ENCODE measurements around the gene ALDH5A1.
A peak's percentile ranks its signal among the peaks of the same experiment; 100 is the strongest.

DNA sequence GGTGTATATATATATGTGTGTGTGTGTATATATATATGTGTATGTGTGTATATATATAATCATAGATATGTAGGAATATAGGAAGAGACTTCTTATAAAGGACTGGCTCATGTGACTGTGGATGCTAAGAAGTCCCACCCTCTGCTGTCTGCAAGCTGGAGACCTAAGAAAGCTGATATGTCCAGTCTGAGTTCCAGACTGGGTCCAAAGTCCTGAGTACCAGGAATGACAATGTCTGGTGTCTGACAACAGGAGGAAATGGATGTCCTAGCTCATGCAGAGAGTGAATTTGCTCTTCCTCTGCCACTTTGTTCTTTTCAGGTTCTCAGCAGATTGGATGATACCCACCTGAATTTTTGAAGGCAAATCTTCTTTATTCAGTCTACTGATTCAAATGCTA is 7.1 kb downstream of the ALDH5A1 start:
- TF ChIP-seq FOSL1 (CRISPR knock-in tag; IDR thresholded peaks at IDR 0.05; ENCODE audit: borderline replicate concordance), result no peak
- TF ChIP-seq, protein P1, sequence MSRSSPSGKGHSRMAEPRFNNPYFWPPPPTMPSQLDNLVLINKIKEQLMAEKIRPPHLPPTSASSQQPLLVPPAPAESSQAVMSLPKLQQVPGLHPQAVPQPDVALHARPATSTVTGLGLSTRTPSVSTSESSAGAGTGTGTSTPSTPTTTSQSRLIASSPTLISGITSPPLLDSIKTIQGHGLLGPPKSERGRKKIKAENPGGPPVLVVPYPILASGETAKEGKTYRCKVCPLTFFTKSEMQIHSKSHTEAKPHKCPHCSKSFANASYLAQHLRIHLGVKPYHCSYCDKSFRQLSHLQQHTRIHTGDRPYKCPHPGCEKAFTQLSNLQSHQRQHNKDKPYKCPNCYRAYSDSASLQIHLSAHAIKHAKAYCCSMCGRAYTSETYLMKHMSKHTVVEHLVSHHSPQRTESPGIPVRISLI (CRISPR knock-in tag; IDR thresholded peaks at IDR 0.05; ENCODE audit: borderline replicate concordance), result no peak
- no peak for TF ChIP-seq NFYC (CRISPR knock-in tag; IDR thresholded peaks at IDR 0.05)
- no peak for TF ChIP-seq ESRRA (CRISPR knock-in tag; IDR thresholded peaks at IDR 0.05; ENCODE audit: low read depth)
- no peak for TF ChIP-seq MAFG (CRISPR knock-in tag; IDR thresholded peaks at IDR 0.05)
- TF ChIP-seq GATAD2A (CRISPR knock-in tag; IDR thresholded peaks at IDR 0.05), result 0 out of 2 replicates have a peak, but pooled peaks have one; percentile 26
- TF ChIP-seq, protein P2, sequence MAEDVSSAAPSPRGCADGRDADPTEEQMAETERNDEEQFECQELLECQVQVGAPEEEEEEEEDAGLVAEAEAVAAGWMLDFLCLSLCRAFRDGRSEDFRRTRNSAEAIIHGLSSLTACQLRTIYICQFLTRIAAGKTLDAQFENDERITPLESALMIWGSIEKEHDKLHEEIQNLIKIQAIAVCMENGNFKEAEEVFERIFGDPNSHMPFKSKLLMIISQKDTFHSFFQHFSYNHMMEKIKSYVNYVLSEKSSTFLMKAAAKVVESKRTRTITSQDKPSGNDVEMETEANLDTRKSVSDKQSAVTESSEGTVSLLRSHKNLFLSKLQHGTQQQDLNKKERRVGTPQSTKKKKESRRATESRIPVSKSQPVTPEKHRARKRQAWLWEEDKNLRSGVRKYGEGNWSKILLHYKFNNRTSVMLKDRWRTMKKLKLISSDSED (CRISPR knock-in tag; IDR thresholded peaks at IDR 0.05), result no peak
- TF ChIP-seq, protein P3, sequence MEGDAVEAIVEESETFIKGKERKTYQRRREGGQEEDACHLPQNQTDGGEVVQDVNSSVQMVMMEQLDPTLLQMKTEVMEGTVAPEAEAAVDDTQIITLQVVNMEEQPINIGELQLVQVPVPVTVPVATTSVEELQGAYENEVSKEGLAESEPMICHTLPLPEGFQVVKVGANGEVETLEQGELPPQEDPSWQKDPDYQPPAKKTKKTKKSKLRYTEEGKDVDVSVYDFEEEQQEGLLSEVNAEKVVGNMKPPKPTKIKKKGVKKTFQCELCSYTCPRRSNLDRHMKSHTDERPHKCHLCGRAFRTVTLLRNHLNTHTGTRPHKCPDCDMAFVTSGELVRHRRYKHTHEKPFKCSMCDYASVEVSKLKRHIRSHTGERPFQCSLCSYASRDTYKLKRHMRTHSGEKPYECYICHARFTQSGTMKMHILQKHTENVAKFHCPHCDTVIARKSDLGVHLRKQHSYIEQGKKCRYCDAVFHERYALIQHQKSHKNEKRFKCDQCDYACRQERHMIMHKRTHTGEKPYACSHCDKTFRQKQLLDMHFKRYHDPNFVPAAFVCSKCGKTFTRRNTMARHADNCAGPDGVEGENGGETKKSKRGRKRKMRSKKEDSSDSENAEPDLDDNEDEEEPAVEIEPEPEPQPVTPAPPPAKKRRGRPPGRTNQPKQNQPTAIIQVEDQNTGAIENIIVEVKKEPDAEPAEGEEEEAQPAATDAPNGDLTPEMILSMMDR (CRISPR knock-in tag; IDR thresholded peaks at IDR 0.05), result no peak
- TF ChIP-seq NR2F1 (CRISPR knock-in tag; IDR thresholded peaks at IDR 0.05), result no peak
- TF ChIP-seq, protein P4, sequence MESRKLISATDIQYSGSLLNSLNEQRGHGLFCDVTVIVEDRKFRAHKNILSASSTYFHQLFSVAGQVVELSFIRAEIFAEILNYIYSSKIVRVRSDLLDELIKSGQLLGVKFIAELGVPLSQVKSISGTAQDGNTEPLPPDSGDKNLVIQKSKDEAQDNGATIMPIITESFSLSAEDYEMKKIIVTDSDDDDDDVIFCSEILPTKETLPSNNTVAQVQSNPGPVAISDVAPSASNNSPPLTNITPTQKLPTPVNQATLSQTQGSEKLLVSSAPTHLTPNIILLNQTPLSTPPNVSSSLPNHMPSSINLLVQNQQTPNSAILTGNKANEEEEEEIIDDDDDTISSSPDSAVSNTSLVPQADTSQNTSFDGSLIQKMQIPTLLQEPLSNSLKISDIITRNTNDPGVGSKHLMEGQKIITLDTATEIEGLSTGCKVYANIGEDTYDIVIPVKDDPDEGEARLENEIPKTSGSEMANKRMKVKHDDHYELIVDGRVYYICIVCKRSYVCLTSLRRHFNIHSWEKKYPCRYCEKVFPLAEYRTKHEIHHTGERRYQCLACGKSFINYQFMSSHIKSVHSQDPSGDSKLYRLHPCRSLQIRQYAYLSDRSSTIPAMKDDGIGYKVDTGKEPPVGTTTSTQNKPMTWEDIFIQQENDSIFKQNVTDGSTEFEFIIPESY (CRISPR knock-in tag; IDR thresholded peaks at IDR 0.05), result no peak
- TF ChIP-seq ZBTB21 (CRISPR knock-in tag; IDR thresholded peaks at IDR 0.05), result no peak
- no peak for TF ChIP-seq MED1 (CRISPR knock-in tag; IDR thresholded peaks at IDR 0.05)

All from HepG2 (cell line).